Liver (tissue), 9 donors: ENCODE data around the gene MAPK8. TPM values are rescaled to one million over a fixed set of nuclear protein-coding genes. Genes with fewer than 3 reads are reported as not detected.

Source experiments
- DNase-seq: peaks from one replicate; pipeline ENCODE4 v3.0.0-alpha.2; 2017; ENCODE audit warnings: low spot score
- H3K27ac ChIP-seq, 2 donors: one replicate each; pipeline ENCODE4 v1.7.0; 2013; ENCODE audit warnings: inconsistent platforms in 2 of 2, low read length in 2 of 2, control low read depth in 1 of 2, low read depth in 1 of 2, mild to moderate bottlenecking in 1 of 2
- H3K27me3 ChIP-seq, 4 donors: one replicate each; pipeline versions ENCODE4 v1.6.1 to v1.7.0; 2013; ENCODE audit warnings: low read length in 3 of 4, inconsistent platforms in 1 of 4, mild to moderate bottlenecking in 1 of 4, moderate library complexity in 1 of 4; ENCODE audit not compliant: control insufficient read depth in 4 of 4, insufficient read depth in 4 of 4
- H3K36me3 ChIP-seq, 4 donors: one replicate each; pipeline versions ENCODE4 v1.6.1 to v1.7.0; 2013; ENCODE audit warnings: low read length in 3 of 4, mild to moderate bottlenecking in 3 of 4, low read depth in 1 of 4, moderate library complexity in 1 of 4; ENCODE audit not compliant: control insufficient read depth in 4 of 4, insufficient read depth in 3 of 4
- H3K4me1 ChIP-seq, 4 donors: one replicate each; pipeline versions ENCODE4 v1.6.1 to v1.7.0; 2013; ENCODE audit warnings: low read length in 3 of 4, mild to moderate bottlenecking in 3 of 4, moderate library complexity in 1 of 4; ENCODE audit not compliant: control insufficient read depth in 4 of 4, insufficient read depth in 4 of 4
- H3K4me3 ChIP-seq, 3 donors: one replicate each; pipeline versions ENCODE4 v1.6.1 to v1.7.0; 2013; ENCODE audit warnings: low read length in 3 of 3, control low read depth in 1 of 3, low read depth in 1 of 3, mild to moderate bottlenecking in 1 of 3
- H3K9ac ChIP-seq, 2 donors: one replicate each; pipeline ENCODE4 v1.7.0; 2013; ENCODE audit warnings: low read length in 2 of 2, mild to moderate bottlenecking in 2 of 2, moderate library complexity in 2 of 2, control low read depth in 1 of 2, low read depth in 1 of 2
- H3K9me3 ChIP-seq, 4 donors: one replicate each; pipeline versions ENCODE4 v1.6.1 to v1.7.0; 2013; ENCODE audit warnings: low read length in 3 of 4; ENCODE audit not compliant: control insufficient read depth in 4 of 4
- ATF3 ChIP-seq: IDR thresholded peaks from 2 replicates; pipeline ENCODE4 v1.6.1; 2016; ENCODE audit warnings: antibody characterized with exemption
- CTCF ChIP-seq: fragments of 150-350 bp; IDR thresholded peaks from 2 replicates; pipeline ENCODE4 v1.5.1; 2017; ENCODE audit warnings: improper control_type of control experiment, low read depth, low read length; ENCODE audit not compliant: missing input control
- EGR1 ChIP-seq, 2 donors: IDR thresholded peaks; 2 replicates each; pipeline ENCODE4 v1.6.1; 2016 to 2018; ENCODE audit warnings: antibody characterized with exemption in 2 of 2, low read depth in 2 of 2
- FOXA1 ChIP-seq: IDR thresholded peaks from 2 replicates; pipeline ENCODE4 v1.6.1; 2016; ENCODE audit warnings: antibody characterized with exemption
- FOXA2 ChIP-seq: IDR thresholded peaks from 2 replicates; pipeline ENCODE4 v1.6.1; 2016; ENCODE audit warnings: antibody characterized with exemption
- GABPA ChIP-seq, 2 donors: IDR thresholded peaks in 1 of 2; conservative IDR thresholded peaks in 1 of 2; 2 replicates each; pipeline ENCODE4 v1.6.1; 2016; ENCODE audit warnings: antibody characterized with exemption in 2 of 2, mild to moderate bottlenecking in 1 of 2, moderate library complexity in 1 of 2
- HNF4A ChIP-seq, 2 donors: conservative IDR thresholded peaks; 2 replicates each; pipeline ENCODE4 v1.6.1; 2016; ENCODE audit warnings: antibody characterized with exemption in 2 of 2, mild to moderate bottlenecking in 2 of 2
- HNF4G ChIP-seq: IDR thresholded peaks from 2 replicates; pipeline ENCODE4 v1.6.1; 2016; ENCODE audit warnings: antibody characterized with exemption
- JUND ChIP-seq, 2 donors: IDR thresholded peaks; 2 replicates each; pipeline ENCODE4 v1.6.1; 2016; ENCODE audit warnings: antibody characterized with exemption in 2 of 2
- MAX ChIP-seq: IDR thresholded peaks from 2 replicates; pipeline ENCODE4 v1.6.1; 2016; ENCODE audit warnings: antibody characterized with exemption
- NR2F2 ChIP-seq: IDR thresholded peaks from 2 replicates; pipeline ENCODE4 v1.6.1; 2016; ENCODE audit warnings: antibody characterized with exemption
- RAD21 ChIP-seq, 2 donors: IDR thresholded peaks; 2 replicates each; pipeline ENCODE4 v1.6.1; 2016; ENCODE audit warnings: antibody characterized with exemption in 2 of 2, mild to moderate bottlenecking in 2 of 2
- REST ChIP-seq: IDR thresholded peaks from 2 replicates; pipeline ENCODE4 v1.6.1; 2016; ENCODE audit warnings: antibody characterized with exemption, mild to moderate bottlenecking
- RXRA ChIP-seq, 2 donors: IDR thresholded peaks; 2 replicates each; pipeline ENCODE4 v1.6.1; 2017 to 2018; ENCODE audit warnings: antibody characterized with exemption in 2 of 2, mild to moderate bottlenecking in 1 of 2
- SP1 ChIP-seq: IDR thresholded peaks from 2 replicates; pipeline ENCODE4 v1.6.1; 2018; ENCODE audit warnings: antibody characterized with exemption, mild to moderate bottlenecking
- TAF1 ChIP-seq: conservative IDR thresholded peaks from 2 replicates; pipeline ENCODE4 v1.6.1; 2016; ENCODE audit warnings: antibody characterized with exemption, mild to moderate bottlenecking
- YY1 ChIP-seq: IDR thresholded peaks from 2 replicates; pipeline ENCODE4 v1.6.1; 2016; ENCODE audit warnings: antibody characterized with exemption, mild to moderate bottlenecking
- ZBTB33 ChIP-seq: IDR thresholded peaks from 2 replicates; pipeline ENCODE4 v1.6.1; 2016; ENCODE audit warnings: antibody characterized with exemption
- WGBS: extraction: QIAGEN DNeasy Blood & Tissue Kit; methylation state at CpG from one replicate; pipeline ENCODE4 v1.1.7; 2013; 5-methylcytosine and 5-hydroxymethylcytosine counted together
- polyA plus RNA-seq, 2 donors: library from polyadenylated mRNA; stranded (reverse) in 1 of 2; unstranded in 1 of 2; fragments of 200-250 nt in 1 of 2; fragments of >200 nt in 1 of 2; fragmentation: Nextera tagmentation in 1 of 2; extraction: Ambion mirVana in 1 of 2; gene quantifications; one replicate each; pipeline versions ENCODE4 v1.2.1 to v1.2.3, GENCODE V29; 2013 to 2015
- total RNA-seq, 2 donors: library from RNA; depleted of rRNA; stranded (reverse); fragments of >200 nt; gene quantifications; one replicate each; pipeline ENCODE4 v1.2.3, GENCODE V29; 2014
- donor health status: healthy.
- donor health status: healthy.
- donor health status: healthy.
- donor health status: healthy.
- donor health status: healthy.

MAPK8 gene
- total and polyA plus RNA-seq, 4 donors, result 14.9 to 51.6 (median 24.8) TPM

GRCh38 chr10:48473704-48474103 is 167.2 kb downstream of the MAPK8 start:
- Histone ChIP-seq H3K27me3 (no peaks in the 10 kb centered on the region), H3K4me3 (no peak overlapping the region), H3K27ac (no peak overlapping the region), H3K9me3 (no peaks in the 10 kb centered on the region), H3K36me3 (no peaks in the 10 kb centered on the region), H3K4me1 (no peaks in the 10 kb centered on the region), H3K9ac (no peak overlapping the region)
- TF ChIP-seq YY1 (no peak), SP1 (no peak), ATF3 (no peak), EGR1 (IDR thresholded peaks at IDR 0.05; ENCODE audit: low read depth in 2 of 2) (no peak), HNF4A (conservative IDR thresholded peaks at IDR 0.05) (no peak), CTCF (no peak), FOXA2 (no peak), TAF1 (no peak), RXRA (IDR thresholded peaks at IDR 0.05) (no peak), GABPA (IDR thresholded peaks at IDR 0.05 in 1 of 2, conservative IDR thresholded peaks at IDR 0.05 in 1 of 2) (no peak), FOXA1 (no peak), RAD21 (IDR thresholded peaks at IDR 0.05) (no peak), HNF4G (no peak), REST (no peak), NR2F2 (no peak), ZBTB33 (no peak), MAX (no peak), JUND (IDR thresholded peaks at IDR 0.05) (no peak)
- 94% methylated on average over 5 of the region's 5 CpGs for WGBS
- DNase-seq, result no peak
